ENCODE results near the gene UGT1A4.

GRCh38 chr2:233673896-233674295, 44.6 kb upstream of the UGT1A4 start:
- no peak for TF ChIP-seq POLR2A (IDR thresholded peaks at IDR 0.05)
- no peak for TF ChIP-seq CTCF (IDR thresholded peaks at IDR 0.05 in 4 of 5, conservative IDR thresholded peaks at IDR 0.05 in 1 of 5)

Data from gastrocnemius medialis (tissue), 4 donors.